GM03348 (cell line): ENCODE measurements around the gene MRGPRE.

Experiments
- DNase-seq: peaks from one replicate; pipeline ENCODE4 v3.0.0; 2012; ENCODE audit warnings: low spot score

MRGPRE gene

GRCh38 chr11:3213659-3214419 lies 18.4 kb downstream of the MRGPRE start:
- no peak for DNase-seq

GRCh38 chr11:3208272-3208671 lies 23.9 kb downstream of the MRGPRE start:
- no peak for DNase-seq

GRCh38 chr11:3207526-3208189 lies 24.6 kb downstream of the MRGPRE start:
- no peak for DNase-seq

GRCh38 chr11:3206922-3207204 lies 25.4 kb downstream of the MRGPRE start:
- no peak for DNase-seq

GRCh38 chr11:3206156-3206921 lies 25.9 kb downstream of the MRGPRE start:
- no peak for DNase-seq

GRCh38 chr11:3205261-3206155 lies 26.7 kb downstream of the MRGPRE start:
- no peak for DNase-seq

- no peak for DNase-seq
Observed at GRCh38 chr11:3204141-3205015, 27.8 kb downstream of the MRGPRE start.

GRCh38 chr11:3203221-3204043 lies 28.8 kb downstream of the MRGPRE start:
- DNase-seq, result no peak

- no peak for DNase-seq
Observed at GRCh38 chr11:3202759-3203158, 29.5 kb downstream of the MRGPRE start.

GRCh38 chr11:3202305-3202704 lies 29.9 kb downstream of the MRGPRE start:
- DNase-seq, result no peak

- no peak for DNase-seq
Observed at GRCh38 chr11:3201677-3202181, 30.5 kb downstream of the MRGPRE start.

GRCh38 chr11:3201112-3201581 lies 31.1 kb downstream of the MRGPRE start:
- DNase-seq, result no peak

GRCh38 chr11:3200388-3201111 lies 31.7 kb downstream of the MRGPRE start:
- no peak for DNase-seq

GRCh38 chr11:3199537-3200295 lies 32.5 kb downstream of the MRGPRE start:
- no peak for DNase-seq

- no peak for DNase-seq
Observed at GRCh38 chr11:3198815-3199214, 33.4 kb downstream of the MRGPRE start.

- no peak for DNase-seq
Observed at GRCh38 chr11:3197878-3198528, 34.2 kb downstream of the MRGPRE start.

GRCh38 chr11:3197044-3197695 lies 35.0 kb downstream of the MRGPRE start:
- DNase-seq, result no peak
